SU-DHL-6 (cell line): ENCODE measurements around the gene HDAC10.

Experiments
- EZH2phosphoT487 ChIP-seq: fragments of 200-600 bp; sonication (generic), shearing (Covaris generic); conservative IDR thresholded peaks from 2 replicates; pipeline ENCODE4 v1.6.1; 2018; ENCODE audit warnings: mild to moderate bottlenecking, antibody characterized with exemption, low read length, moderate library complexity, mixed read lengths
- TF ChIP-seq, protein P1 (sequence below): fragments of 200-600 bp; sonication (generic); IDR thresholded peaks from one replicate; pipeline ENCODE4 v1.5.1; 2017; ENCODE audit warnings: antibody characterized with exemption, mild to moderate bottlenecking, low read length, moderate library complexity; ENCODE audit not compliant: insufficient read depth, poor library complexity, severe bottlenecking

DNA sequence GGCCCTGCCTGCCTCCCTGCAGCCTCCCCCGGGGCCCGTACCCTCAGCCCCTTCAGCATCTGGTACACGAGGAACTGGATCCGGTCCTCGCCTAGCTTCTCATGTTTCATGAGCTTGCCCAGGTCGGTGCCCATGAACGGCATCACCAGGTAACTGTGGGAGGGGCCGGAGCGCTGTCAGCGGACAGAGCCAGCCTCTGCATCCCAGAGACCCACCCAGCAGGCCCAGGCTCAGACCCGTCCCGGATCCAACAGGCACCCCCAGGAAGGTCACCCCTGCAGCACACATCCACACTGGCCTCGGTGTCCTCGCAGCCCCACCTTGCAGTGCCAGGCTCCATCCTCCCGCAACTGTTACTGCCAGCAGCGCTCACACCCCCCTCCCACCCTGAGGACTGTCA lies 6.0 kb upstream of the HDAC10 start:
- TF ChIP-seq, protein P1, sequence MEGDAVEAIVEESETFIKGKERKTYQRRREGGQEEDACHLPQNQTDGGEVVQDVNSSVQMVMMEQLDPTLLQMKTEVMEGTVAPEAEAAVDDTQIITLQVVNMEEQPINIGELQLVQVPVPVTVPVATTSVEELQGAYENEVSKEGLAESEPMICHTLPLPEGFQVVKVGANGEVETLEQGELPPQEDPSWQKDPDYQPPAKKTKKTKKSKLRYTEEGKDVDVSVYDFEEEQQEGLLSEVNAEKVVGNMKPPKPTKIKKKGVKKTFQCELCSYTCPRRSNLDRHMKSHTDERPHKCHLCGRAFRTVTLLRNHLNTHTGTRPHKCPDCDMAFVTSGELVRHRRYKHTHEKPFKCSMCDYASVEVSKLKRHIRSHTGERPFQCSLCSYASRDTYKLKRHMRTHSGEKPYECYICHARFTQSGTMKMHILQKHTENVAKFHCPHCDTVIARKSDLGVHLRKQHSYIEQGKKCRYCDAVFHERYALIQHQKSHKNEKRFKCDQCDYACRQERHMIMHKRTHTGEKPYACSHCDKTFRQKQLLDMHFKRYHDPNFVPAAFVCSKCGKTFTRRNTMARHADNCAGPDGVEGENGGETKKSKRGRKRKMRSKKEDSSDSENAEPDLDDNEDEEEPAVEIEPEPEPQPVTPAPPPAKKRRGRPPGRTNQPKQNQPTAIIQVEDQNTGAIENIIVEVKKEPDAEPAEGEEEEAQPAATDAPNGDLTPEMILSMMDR, result no peak
- no peak for TF ChIP-seq EZH2phosphoT487
